Left ventricle myocardium inferior (tissue), 1 donor: ENCODE measurements around the gene ZNF821. TPM values are rescaled to one million over a fixed set of nuclear protein-coding genes. Genes with fewer than 3 reads are reported as not detected.
A peak's percentile ranks its signal among the peaks of the same experiment; 100 is the strongest.
"Not testable (repeated sequence)": the region's sequence is repeated elsewhere in the genome, so short reads cannot be mapped to it uniquely, and the experiment has no call there.

Source experiments
- DNase-seq: peaks from one replicate; pipeline ENCODE4 v3.0.0-alpha.2; 2020
- H3K27ac ChIP-seq: fragments of 200-600 bp; replicated peaks from 2 replicates; pipeline ENCODE4 v1.8.0; 2021
- H3K27me3 ChIP-seq: fragments of 200-600 bp; 2 replicates; pipeline ENCODE4 v1.8.0; 2021; ENCODE audit warnings: low read depth
- H3K36me3 ChIP-seq: fragments of 200-600 bp; 2 replicates; pipeline ENCODE4 v1.8.0; 2021
- H3K4me1 ChIP-seq: fragments of 200-600 bp; 2 replicates; pipeline ENCODE4 v1.8.0; 2021
- H3K4me3 ChIP-seq: fragments of 200-600 bp; 2 replicates; pipeline ENCODE4 v1.8.0; 2021; ENCODE audit warnings: mild to moderate bottlenecking, moderate library complexity
- H3K9me3 ChIP-seq: fragments of 200-600 bp; replicated peaks from 2 replicates; pipeline ENCODE4 v1.8.0; 2021
- CTCF ChIP-seq: fragments of 200-600 bp; IDR thresholded peaks from 2 replicates; pipeline ENCODE4 v1.8.0; 2021; ENCODE audit warnings: antibody characterized with exemption, mild to moderate bottlenecking, borderline replicate concordance
- intact Hi-C: fragments of 100-400 bp; cut with micrococcal nuclease; formaldehyde crosslinking; loops from one replicate; pipeline ENCODE4 v1.11.0; 2022
- total RNA-seq: library from RNA; stranded (reverse); fragmentation: NEBNext Ultra II Directional; extraction: Animal tissue kit (Norgen Biotek cat#: 25700); gene quantifications from one replicate; pipeline ENCODE4 v1.2.1, GENCODE V29; 2021
- donor health status: DM: no; HTN: yes; CAD: no; lungs with severe emphysema.

The ZNF821 gene
- total RNA-seq, 1 donor from 2014 or later = 3.0 TPM

DNA sequence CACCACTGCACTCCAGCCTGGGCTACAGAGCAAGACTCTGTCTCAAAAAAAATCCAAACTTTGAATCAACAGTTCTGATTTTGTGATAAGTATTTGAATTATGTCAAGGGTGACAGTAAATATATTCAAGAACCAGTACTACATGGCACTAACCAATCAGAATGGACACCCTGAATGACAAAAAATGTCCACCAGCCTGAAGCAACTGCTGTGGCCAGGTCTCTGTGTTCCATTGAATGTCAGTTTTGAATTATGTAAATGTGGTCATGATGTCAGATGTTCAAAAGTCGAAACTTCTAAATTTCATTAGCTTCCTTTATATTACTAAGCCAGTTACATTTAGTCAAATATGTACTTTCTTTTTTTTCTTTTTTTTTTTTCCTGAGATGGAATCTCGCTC, 53.6 kb downstream of the ZNF821 start:
- H3K27ac ChIP-seq = no peak overlapping the region
- no peaks in the 10 kb centered on the region for H3K9me3 ChIP-seq
- intact Hi-C loops = no loop called here
- TF ChIP-seq CTCF = no peak
- H3K4me1 ChIP-seq = no peaks in the 10 kb centered on the region
- no peaks in the 10 kb centered on the region for H3K27me3 ChIP-seq
- no peak overlapping the region for H3K4me3 ChIP-seq
- peaks cover 4% of the 10 kb centered on the region for H3K36me3 ChIP-seq
- no peak for DNase-seq

DNA sequence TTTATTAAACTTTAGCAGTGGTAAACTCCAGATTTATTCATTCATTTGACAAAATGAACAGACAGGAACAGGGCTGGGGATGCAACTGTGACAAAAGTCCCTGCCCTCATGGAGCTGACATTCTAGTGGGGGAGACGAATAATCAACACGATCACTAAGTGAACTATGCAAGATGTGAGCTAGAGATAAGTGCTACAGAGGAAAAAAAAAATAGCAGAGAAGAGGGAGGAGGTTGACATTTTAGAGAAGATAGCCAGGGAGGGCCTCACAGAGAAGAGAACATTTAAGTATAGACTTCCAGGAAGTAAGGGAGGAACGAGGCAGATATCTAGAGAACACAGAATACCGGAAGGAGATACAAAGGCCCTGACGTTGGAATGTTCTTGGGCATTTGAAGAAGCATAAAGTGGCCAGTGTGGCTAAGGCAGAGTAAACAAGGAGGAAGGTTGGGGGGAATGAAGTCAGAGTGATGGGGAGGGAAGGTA, 57.4 kb downstream of the ZNF821 start:
- Histone ChIP-seq H3K27me3 (no peaks in the 10 kb centered on the region), H3K27ac (no peak overlapping the region), H3K36me3 (peaks cover 4% of the 10 kb centered on the region), H3K4me1 (no peaks in the 10 kb centered on the region), H3K4me3 (no peak overlapping the region), H3K9me3 (no peaks in the 10 kb centered on the region)
- intact Hi-C loops = no loop called here
- no peak for DNase-seq
- no peak for TF ChIP-seq CTCF

GRCh38 chr16:71817155-71817500, 66.9 kb downstream of the ZNF821 start:
- intact Hi-C loops, H3K36me3 ChIP-seq, H3K27me3 ChIP-seq, H3K4me1 ChIP-seq, DNase-seq, H3K9me3 ChIP-seq, H3K4me3 ChIP-seq: not testable (repeated sequence)
- peak overlapping the region; percentile 73 for H3K27ac ChIP-seq

GRCh38 chr16:71811261-71811803, 72.7 kb downstream of the ZNF821 start:
- no peak for DNase-seq
- TF ChIP-seq CTCF = no peak
- Histone ChIP-seq H3K9me3 (no peaks in the 10 kb centered on the region), H3K36me3 (no peaks in the 10 kb centered on the region), H3K27me3 (no peaks in the 10 kb centered on the region), H3K27ac (no peak overlapping the region), H3K4me3 (no peak overlapping the region), H3K4me1 (peaks cover 30% of the 10 kb centered on the region)
- intact Hi-C loops = no loop called here

GRCh38 chr16:71810155-71810530, 73.8 kb downstream of the ZNF821 start:
- intact Hi-C loops, H3K9me3 ChIP-seq, H3K36me3 ChIP-seq, H3K27ac ChIP-seq, H3K27me3 ChIP-seq, H3K4me3 ChIP-seq, DNase-seq: not testable (repeated sequence)
- peaks cover 42% of the 10 kb centered on the region for H3K4me1 ChIP-seq

Other genes starting within 250 kb of the ZNF821 start
- 3.4 TPM for gene PHLPP2, start 159.5 kb downstream of the ZNF821 start, total RNA-seq
- 30.7 TPM for gene AP1G1, start 75.3 kb downstream of the ZNF821 start, total RNA-seq
- gene ATXN1L, start 38.2 kb downstream of the ZNF821 start, total RNA-seq = 14.0 TPM
- gene IST1, start 11.3 kb upstream of the ZNF821 start, total RNA-seq = 109 TPM
- gene PKD1L3, start 116.2 kb upstream of the ZNF821 start, total RNA-seq = 0.08 TPM
- 8.1 TPM for gene DHODH, start 124.6 kb upstream of the ZNF821 start, total RNA-seq
- 1.6 TPM for gene HP, start 170.3 kb upstream of the ZNF821 start, total RNA-seq
- gene HPR, start 179.0 kb upstream of the ZNF821 start, total RNA-seq = 67.8 TPM
- gene TXNL4B, start 209.4 kb upstream of the ZNF821 start, total RNA-seq = 6.7 TPM
- 38.7 TPM for gene DHX38, start 209.7 kb upstream of the ZNF821 start, total RNA-seq